H9 (cell line): Measurements from ENCODE around the gene CTDSP2. TPM values are rescaled to one million over a fixed set of nuclear protein-coding genes. Genes with fewer than 3 reads are reported as not detected.

Experiments used
- DNase-seq: peaks from one replicate; pipeline ENCODE4 v3.0.0-alpha.2; 2017
- H2AFZ ChIP-seq: one replicate; pipeline ENCODE4 v1.6.1; 2013; ENCODE audit warnings: mild to moderate bottlenecking, low read length, control low read depth, moderate library complexity
- H2AK5ac ChIP-seq: 2 replicates; pipeline ENCODE4 v1.6.1; 2013; ENCODE audit warnings: low read length, control low read depth, mixed read lengths; ENCODE audit not compliant: insufficient read length
- H2BK120ac ChIP-seq: one replicate; pipeline ENCODE4 v1.6.1; 2013; ENCODE audit warnings: low read depth, mild to moderate bottlenecking, low read length, control low read depth, inconsistent platforms; ENCODE audit not compliant: poor library complexity, severe bottlenecking
- H2BK12ac ChIP-seq: 2 replicates; pipeline ENCODE4 v1.6.1; 2013; ENCODE audit warnings: low read length, control low read depth, mixed read lengths, low read depth; ENCODE audit not compliant: insufficient read length
- H2BK15ac ChIP-seq: 2 replicates; pipeline ENCODE4 v1.6.1; 2013; ENCODE audit warnings: low read depth, low read length, control low read depth
- H2BK20ac ChIP-seq: one replicate; pipeline ENCODE4 v1.6.1; 2013; ENCODE audit warnings: low read depth, mild to moderate bottlenecking, low read length, control low read depth, inconsistent platforms; ENCODE audit not compliant: poor library complexity, severe bottlenecking
- H2BK5ac ChIP-seq: 2 replicates; pipeline ENCODE4 v1.6.1; 2013; ENCODE audit warnings: low read length, control low read depth, mixed read lengths; ENCODE audit not compliant: insufficient read length
- H3K14ac ChIP-seq: 2 replicates; pipeline ENCODE4 v1.6.1; 2013; ENCODE audit warnings: low read length, control low read depth; ENCODE audit not compliant: insufficient read depth
- H3K18ac ChIP-seq: 2 replicates; pipeline ENCODE4 v1.6.1; 2013; ENCODE audit warnings: low read depth, mild to moderate bottlenecking, mixed read lengths, low read length, control low read depth; ENCODE audit not compliant: insufficient read length
- H3K23ac ChIP-seq: 2 replicates; pipeline ENCODE4 v1.6.1; 2013; ENCODE audit warnings: low read length, control low read depth, mixed read lengths, low read depth; ENCODE audit not compliant: insufficient read length
- H3K23me2 ChIP-seq: 2 replicates; pipeline ENCODE4 v1.6.1; 2013; ENCODE audit warnings: low read depth, mild to moderate bottlenecking, mixed read lengths, low read length, control low read depth; ENCODE audit not compliant: insufficient read length, poor library complexity, severe bottlenecking
- H3K27ac ChIP-seq: 2 replicates; pipeline ENCODE4 v1.5.1; 2013; ENCODE audit warnings: low read length, control low read depth, mixed read lengths, low read depth; ENCODE audit not compliant: insufficient read length
- H3K27me3 ChIP-seq: 2 replicates; pipeline ENCODE4 v1.6.1; 2013; ENCODE audit warnings: low read length, control low read depth, inconsistent platforms; ENCODE audit not compliant: insufficient read depth
- H3K4ac ChIP-seq: 2 replicates; pipeline ENCODE4 v1.6.1; 2013; ENCODE audit warnings: low read depth, mild to moderate bottlenecking, control low read depth, inconsistent platforms, low read length, moderate library complexity
- H3K4me1 ChIP-seq: 2 replicates; pipeline ENCODE4 v1.6.1; 2013; ENCODE audit warnings: low read length, control low read depth, inconsistent platforms; ENCODE audit not compliant: insufficient read depth
- H3K4me2 ChIP-seq: 2 replicates; pipeline ENCODE4 v1.6.1; 2013; ENCODE audit warnings: low read length, control low read depth, mixed read lengths; ENCODE audit not compliant: insufficient read length, insufficient read depth
- H3K56ac ChIP-seq: 2 replicates; pipeline ENCODE4 v1.6.1; 2013; ENCODE audit warnings: low read depth, mild to moderate bottlenecking, mixed read lengths, low read length, control low read depth; ENCODE audit not compliant: insufficient read length
- H3K79me1 ChIP-seq: 2 replicates; pipeline ENCODE4 v1.6.1; 2013; ENCODE audit warnings: low read depth, mild to moderate bottlenecking, moderate library complexity, low read length, control low read depth, inconsistent platforms; ENCODE audit not compliant: insufficient read depth, poor library complexity, severe bottlenecking
- H3K79me2 ChIP-seq: 2 replicates; pipeline ENCODE4 v1.6.1; 2013; ENCODE audit warnings: low read length, control low read depth, inconsistent platforms; ENCODE audit not compliant: insufficient read depth
- H3K9ac ChIP-seq: 2 replicates; pipeline ENCODE4 v1.6.1; 2013; ENCODE audit warnings: low read length, control low read depth, mixed read lengths; ENCODE audit not compliant: insufficient read length; ENCODE audit errors: extremely low read depth
- H3K9me3 ChIP-seq: one replicate; pipeline ENCODE4 v1.6.1; 2013; ENCODE audit warnings: low read depth, low read length, inconsistent platforms; ENCODE audit not compliant: control insufficient read depth
- H3T11ph ChIP-seq: one replicate; pipeline ENCODE4 v1.6.1; 2013; ENCODE audit warnings: mild to moderate bottlenecking, low read length, control low read depth, inconsistent platforms
- H4K20me1 ChIP-seq: one replicate; pipeline ENCODE4 v1.6.1; 2013; ENCODE audit not compliant: control insufficient read depth, insufficient read length, insufficient read depth
- H4K5ac ChIP-seq: 2 replicates; pipeline ENCODE4 v1.6.1; 2013; ENCODE audit warnings: low read depth, mild to moderate bottlenecking, mixed read lengths, low read length, control low read depth; ENCODE audit not compliant: insufficient read length
- H4K8ac ChIP-seq: replicated peaks from 2 replicates; pipeline ENCODE4 v1.6.1; 2013; ENCODE audit warnings: low read length, control low read depth, mixed read lengths, low read depth; ENCODE audit not compliant: insufficient read length
- H4K91ac ChIP-seq: 2 replicates; pipeline ENCODE4 v1.6.1; 2013; ENCODE audit warnings: low read depth, mild to moderate bottlenecking, moderate library complexity, mixed read lengths, low read length, control low read depth; ENCODE audit not compliant: insufficient read length
- H3K27ac Mint-ChIP-seq, 3 experiments: 2 replicates in 2 of 3; 3 replicates in 1 of 3; pipeline ENCODE4 v1.8.0; 2020 to 2021; ENCODE audit warnings: mixed read lengths in 3 of 3, mild to moderate bottlenecking in 1 of 3, moderate library complexity in 1 of 3
- H3K27me3 Mint-ChIP-seq: 2 replicates; pipeline ENCODE4 v1.8.0; 2021; ENCODE audit warnings: low read depth, mild to moderate bottlenecking, moderate library complexity, mixed read lengths
- H3K36me3 Mint-ChIP-seq, 3 experiments: 2 replicates in 2 of 3; 3 replicates in 1 of 3; pipeline ENCODE4 v1.8.0; 2020 to 2021; ENCODE audit warnings: low read depth in 3 of 3, mixed read lengths in 3 of 3; ENCODE audit not compliant: insufficient read depth in 1 of 3
- H3K4me1 Mint-ChIP-seq, 2 experiments: 2 replicates each; pipeline ENCODE4 v1.8.0; 2020; ENCODE audit warnings: mixed read lengths in 2 of 2
- H3K4me3 Mint-ChIP-seq, 2 experiments: 2 replicates in 1 of 2; 3 replicates in 1 of 2; pipeline ENCODE4 v1.8.0; 2020 to 2021; ENCODE audit warnings: mild to moderate bottlenecking in 2 of 2, mixed read lengths in 2 of 2, moderate library complexity in 1 of 2
- H3K9me3 Mint-ChIP-seq, 2 experiments: 2 replicates in 1 of 2; 3 replicates in 1 of 2; pipeline ENCODE4 v1.8.0; 2020; ENCODE audit warnings: mild to moderate bottlenecking in 2 of 2, mixed read lengths in 2 of 2, moderate library complexity in 1 of 2
- WGBS: extraction: QIAGEN DNeasy Blood & Tissue Kit; methylation state at CpG from one replicate; pipeline ENCODE4 v1.1.7; 2013; ENCODE audit warnings: missing lambda C conversion rate, low lambda C conversion rate, mixed read lengths; ENCODE audit not compliant: insufficient read length; ENCODE audit errors: extremely low coverage; 5-methylcytosine and 5-hydroxymethylcytosine counted together
- microRNA-seq: library from miRNA; unstranded; fragments of <30 nt; microRNA quantifications from one replicate; pipeline ENCODE4, GENCODE V29; 2020; ENCODE audit warnings: borderline microRNAs expressed
- total RNA-seq: library from RNA; stranded (reverse); gene quantifications from 2 replicates; pipeline ENCODE4 v1.2.1, GENCODE V29; 2021
- TF ChIP-seq, protein P1 (sequence below): fragments of 200-600 bp; sonication (generic); conservative IDR thresholded peaks from 3 replicates; pipeline ENCODE4 v1.8.0; 2021; ENCODE audit warnings: antibody characterized with exemption, mild to moderate bottlenecking

The CTDSP2 gene
- total RNA-seq, 1 experiment from 2014 or later = 103 TPM

DNA sequence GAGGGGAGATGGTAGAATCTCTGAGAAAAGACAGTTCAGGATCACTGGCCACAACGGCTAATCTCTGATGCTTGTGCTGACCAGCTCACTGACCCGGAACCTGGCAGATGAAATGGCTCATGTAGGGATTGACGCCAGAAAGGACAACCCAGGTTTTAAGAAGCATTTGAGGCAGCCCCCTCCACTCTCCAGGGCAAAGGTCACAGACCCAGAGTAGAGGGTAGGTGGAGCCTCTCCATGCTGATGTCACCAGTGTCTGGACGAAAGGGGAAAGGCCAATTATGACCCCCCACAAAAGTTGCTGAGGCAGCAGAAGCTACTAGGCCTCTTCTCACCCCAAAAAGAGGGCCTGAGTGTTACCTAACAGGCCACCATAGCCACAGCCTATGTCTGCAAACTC, 75.8 kb downstream of the CTDSP2 start:
- no peak overlapping the region for H2BK5ac ChIP-seq
- H2BK12ac ChIP-seq = no peak overlapping the region
- H4K91ac ChIP-seq = no peak overlapping the region
- Mint-ChIP-seq H3K27ac (no peak overlapping the region; a peak in 1 of 7 replicates), H3K4me3 (peak overlapping the region; percentile 98 to 99; a peak in 4 of 5 replicates), H3K4me1 (peaks cover 22 to 29% of the 10 kb centered on the region in 2 experiments), H3K27me3 (peaks cover 20% of the 10 kb centered on the region), H3K36me3 (peaks cover 20 to 40% (median 31%) of the 10 kb centered on the region in 3 experiments), H3K9me3 (no peaks in the 10 kb centered on the region)
- no peaks in the 10 kb centered on the region for H3K9me3 ChIP-seq
- H3K79me2 ChIP-seq = no peaks in the 10 kb centered on the region
- no peak overlapping the region for H4K5ac ChIP-seq
- no peak overlapping the region for H2AFZ ChIP-seq
- no peak overlapping the region for H2AK5ac ChIP-seq
- no peak overlapping the region for H2BK15ac ChIP-seq
- no peak overlapping the region for H3K14ac ChIP-seq
- no peak overlapping the region for H4K8ac ChIP-seq
- H3T11ph ChIP-seq = no peak overlapping the region
- no peak overlapping the region for H3K18ac ChIP-seq
- WGBS = no CpG with 5 or more reads among the region's 4 CpGs
- no peak overlapping the region for H3K56ac ChIP-seq
- no peak for DNase-seq
- H2BK20ac ChIP-seq = no peak overlapping the region
- H3K4ac ChIP-seq = no peak overlapping the region
- H3K9ac ChIP-seq = no peak overlapping the region
- peaks cover 9% of the 10 kb centered on the region; the same call in 1 of the 2 replicates for H3K27me3 ChIP-seq
- H3K23me2 ChIP-seq = peaks cover 21% of the 10 kb centered on the region
- no peaks in the 10 kb centered on the region for H4K20me1 ChIP-seq
- H3K27ac ChIP-seq = no peak overlapping the region
- H3K4me1 ChIP-seq = peaks cover 3% of the 10 kb centered on the region; the same call in 1 of the 2 replicates
- H3K79me1 ChIP-seq = no peaks in the 10 kb centered on the region
- TF ChIP-seq, protein P1, sequence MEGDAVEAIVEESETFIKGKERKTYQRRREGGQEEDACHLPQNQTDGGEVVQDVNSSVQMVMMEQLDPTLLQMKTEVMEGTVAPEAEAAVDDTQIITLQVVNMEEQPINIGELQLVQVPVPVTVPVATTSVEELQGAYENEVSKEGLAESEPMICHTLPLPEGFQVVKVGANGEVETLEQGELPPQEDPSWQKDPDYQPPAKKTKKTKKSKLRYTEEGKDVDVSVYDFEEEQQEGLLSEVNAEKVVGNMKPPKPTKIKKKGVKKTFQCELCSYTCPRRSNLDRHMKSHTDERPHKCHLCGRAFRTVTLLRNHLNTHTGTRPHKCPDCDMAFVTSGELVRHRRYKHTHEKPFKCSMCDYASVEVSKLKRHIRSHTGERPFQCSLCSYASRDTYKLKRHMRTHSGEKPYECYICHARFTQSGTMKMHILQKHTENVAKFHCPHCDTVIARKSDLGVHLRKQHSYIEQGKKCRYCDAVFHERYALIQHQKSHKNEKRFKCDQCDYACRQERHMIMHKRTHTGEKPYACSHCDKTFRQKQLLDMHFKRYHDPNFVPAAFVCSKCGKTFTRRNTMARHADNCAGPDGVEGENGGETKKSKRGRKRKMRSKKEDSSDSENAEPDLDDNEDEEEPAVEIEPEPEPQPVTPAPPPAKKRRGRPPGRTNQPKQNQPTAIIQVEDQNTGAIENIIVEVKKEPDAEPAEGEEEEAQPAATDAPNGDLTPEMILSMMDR = no peak
- H3K23ac ChIP-seq = no peak overlapping the region
- peak overlapping the region; percentile 44 for H3K4me2 ChIP-seq
- H2BK120ac ChIP-seq = no peak overlapping the region

Small RNA genes lying within 50 kb of the gene (microRNA-seq; reads per million reads assigned to microRNA genes)
- 6.6 reads per million, percentile 39 among the genes with 10 or more reads in this experiment for gene MIR26A2

Other genes starting within 250 kb of the CTDSP2 start
- 65.2 and 67.5 TPM in 2 replicates for gene DTX3, start 241.9 kb downstream of the CTDSP2 start, total RNA-seq
- 22.6 and 24.4 TPM in 2 replicates for gene ARHGEF25, start 235.3 kb downstream of the CTDSP2 start, total RNA-seq
- gene B4GALNT1, start 213.5 kb downstream of the CTDSP2 start, total RNA-seq = 2.3 and 2.6 TPM in 2 replicates
- gene OS9, start 152.6 kb downstream of the CTDSP2 start, total RNA-seq = 111 and 112 TPM in 2 replicates
- 4.6 and 5.3 TPM in 2 replicates for gene AGAP2, start 108.0 kb downstream of the CTDSP2 start, total RNA-seq
- 18.8 and 20.0 TPM in 2 replicates for gene TSPAN31, start 101.7 kb downstream of the CTDSP2 start, total RNA-seq
- gene CDK4, start 94.4 kb downstream of the CTDSP2 start, total RNA-seq = 217 and 218 TPM in 2 replicates
- gene MARCHF9, start 91.6 kb downstream of the CTDSP2 start, total RNA-seq = 20.5 and 20.9 TPM in 2 replicates
- gene CYP27B1, start 79.7 kb downstream of the CTDSP2 start, total RNA-seq = 6.1 and 6.5 TPM in 2 replicates
- 58.4 and 66.7 TPM in 2 replicates for gene METTL1, start 74.6 kb downstream of the CTDSP2 start, total RNA-seq
- gene EEF1AKMT3, start 74.1 kb downstream of the CTDSP2 start, total RNA-seq = 2.1 and 2.9 TPM in 2 replicates
- gene TSFM, start 63.9 kb downstream of the CTDSP2 start, total RNA-seq = 50.2 and 53.3 TPM in 2 replicates
- 1.9 and 2.2 TPM in 2 replicates for gene AVIL, start 28.0 kb downstream of the CTDSP2 start, total RNA-seq
- 4.7 and 5.1 TPM in 2 replicates for gene ATP23, start 94.8 kb upstream of the CTDSP2 start, total RNA-seq